ENCODE measurements around the gene CASP7. TPM values are rescaled to one million over a fixed set of nuclear protein-coding genes. Genes with fewer than 3 reads are reported as not detected.

CASP7 gene
- total RNA-seq, 4 donors from 2014 or later = 13.7 to 29.2 (median 20.1) TPM

DNA sequence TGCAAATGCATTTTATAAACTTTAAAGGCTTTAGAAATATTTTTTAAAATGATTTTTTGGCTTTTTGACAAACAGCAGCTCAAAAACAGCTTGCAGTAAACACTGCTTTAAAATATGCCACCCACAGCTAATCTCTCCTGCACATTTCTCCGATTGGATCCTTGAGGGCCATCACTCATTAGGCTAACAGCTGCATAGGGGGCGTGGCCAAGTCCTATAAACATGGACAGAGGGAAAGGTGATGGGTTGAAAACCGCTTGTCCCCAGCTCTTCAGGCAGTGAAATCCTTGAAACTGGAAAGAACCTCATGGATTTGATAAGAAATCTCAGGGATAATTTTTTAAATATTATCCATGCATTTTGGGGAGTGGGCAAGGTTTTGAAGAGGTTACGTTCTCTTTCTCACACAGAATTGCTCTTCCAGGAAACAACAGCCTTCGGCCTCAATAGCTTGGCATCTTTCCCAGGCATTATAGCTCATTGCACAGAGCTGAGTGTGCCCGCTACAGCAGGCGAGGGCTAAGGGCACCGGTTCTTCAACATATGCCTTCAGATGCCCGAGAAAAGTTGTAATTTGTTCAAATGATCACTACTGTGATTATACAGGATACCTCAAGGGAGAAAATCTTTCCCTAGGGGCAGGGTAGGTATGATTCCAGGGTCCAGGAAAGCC is 73.4 kb downstream of the CASP7 start:
- no peaks in the 10 kb centered on the region for H3K27me3 ChIP-seq
- no peak for ATAC-seq
- WGBS, 2 donors (ENCODE audit: low coverage in 1 of 2) = 50% methylated on average over 7 to 8 of the region's 9 CpGs
- no peaks in the 10 kb centered on the region for H3K36me3 ChIP-seq
- no peak overlapping the region for H3K4me3 ChIP-seq
- H3K4me1 ChIP-seq = no peaks in the 10 kb centered on the region
- no peak for TF ChIP-seq POLR2AphosphoS5 (IDR thresholded peaks at IDR 0.05)
- TF ChIP-seq EP300 (IDR thresholded peaks at IDR 0.05) = no peak
- TF ChIP-seq, protein P1, sequence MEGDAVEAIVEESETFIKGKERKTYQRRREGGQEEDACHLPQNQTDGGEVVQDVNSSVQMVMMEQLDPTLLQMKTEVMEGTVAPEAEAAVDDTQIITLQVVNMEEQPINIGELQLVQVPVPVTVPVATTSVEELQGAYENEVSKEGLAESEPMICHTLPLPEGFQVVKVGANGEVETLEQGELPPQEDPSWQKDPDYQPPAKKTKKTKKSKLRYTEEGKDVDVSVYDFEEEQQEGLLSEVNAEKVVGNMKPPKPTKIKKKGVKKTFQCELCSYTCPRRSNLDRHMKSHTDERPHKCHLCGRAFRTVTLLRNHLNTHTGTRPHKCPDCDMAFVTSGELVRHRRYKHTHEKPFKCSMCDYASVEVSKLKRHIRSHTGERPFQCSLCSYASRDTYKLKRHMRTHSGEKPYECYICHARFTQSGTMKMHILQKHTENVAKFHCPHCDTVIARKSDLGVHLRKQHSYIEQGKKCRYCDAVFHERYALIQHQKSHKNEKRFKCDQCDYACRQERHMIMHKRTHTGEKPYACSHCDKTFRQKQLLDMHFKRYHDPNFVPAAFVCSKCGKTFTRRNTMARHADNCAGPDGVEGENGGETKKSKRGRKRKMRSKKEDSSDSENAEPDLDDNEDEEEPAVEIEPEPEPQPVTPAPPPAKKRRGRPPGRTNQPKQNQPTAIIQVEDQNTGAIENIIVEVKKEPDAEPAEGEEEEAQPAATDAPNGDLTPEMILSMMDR (IDR thresholded peaks at IDR 0.05) = no peak
- no peak for TF ChIP-seq POLR2A (IDR thresholded peaks at IDR 0.05)
- H3K27ac ChIP-seq = no peak overlapping the region
- H3K9me3 ChIP-seq = no peaks in the 10 kb centered on the region

DNA sequence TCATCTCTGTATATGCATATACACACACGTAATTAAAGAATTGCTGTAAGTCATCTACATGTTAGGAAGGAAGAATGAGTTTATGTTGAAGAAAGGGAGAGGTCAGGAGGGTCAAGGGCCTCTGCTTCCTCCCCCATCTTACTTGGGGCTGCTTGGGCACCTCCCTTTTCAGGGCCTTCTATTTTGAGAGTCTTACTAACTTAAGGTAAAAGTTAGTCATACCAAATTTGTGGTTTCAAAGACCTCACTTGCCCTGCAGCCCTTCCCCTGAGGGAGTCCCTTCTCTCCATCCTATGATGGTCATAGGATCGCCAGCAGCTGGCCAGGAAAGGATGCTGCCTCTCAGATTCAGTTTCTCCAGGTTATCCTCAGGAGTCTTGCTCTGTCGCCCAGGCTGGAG is 74.4 kb downstream of the CASP7 start:
- no peaks in the 10 kb centered on the region for H3K9me3 ChIP-seq
- TF ChIP-seq, protein P1 (IDR thresholded peaks at IDR 0.05) = no peak
- TF ChIP-seq EP300 (IDR thresholded peaks at IDR 0.05) (no peak), POLR2A (IDR thresholded peaks at IDR 0.05) (no peak), POLR2AphosphoS5 (IDR thresholded peaks at IDR 0.05) (no peak)
- H3K4me3 ChIP-seq = no peak overlapping the region
- H3K4me1 ChIP-seq = no peaks in the 10 kb centered on the region
- H3K27ac ChIP-seq = no peak overlapping the region
- 85 to 90% methylated on average over 2 of the region's 3 CpGs for WGBS, 2 donors (ENCODE audit: low coverage in 1 of 2)
- H3K27me3 ChIP-seq = no peaks in the 10 kb centered on the region
- ATAC-seq = no peak
- H3K36me3 ChIP-seq = no peaks in the 10 kb centered on the region

DNA sequence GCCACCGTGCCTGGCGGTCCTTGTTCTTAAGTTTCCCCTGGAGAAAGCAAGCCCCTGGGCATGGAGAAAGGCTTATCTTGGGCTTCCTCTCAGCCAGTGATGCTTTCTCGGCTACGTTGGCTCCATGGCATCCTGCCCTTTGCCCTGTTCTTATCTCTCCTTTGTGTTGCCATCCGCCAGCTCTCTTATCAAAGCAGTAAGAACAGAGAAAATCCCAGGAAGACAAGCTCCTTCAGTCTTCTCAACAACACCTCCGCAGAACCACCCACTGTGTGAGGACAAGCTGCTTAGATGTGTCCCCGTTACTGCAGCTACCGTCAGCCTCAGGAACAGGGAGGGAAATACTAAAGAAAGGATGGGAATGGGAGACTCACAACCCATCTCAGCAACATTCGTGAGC is 75.1 kb downstream of the CASP7 start:
- Histone ChIP-seq H3K4me3 (no peak overlapping the region), H3K27me3 (no peaks in the 10 kb centered on the region), H3K4me1 (no peaks in the 10 kb centered on the region), H3K36me3 (no peaks in the 10 kb centered on the region), H3K9me3 (no peaks in the 10 kb centered on the region), H3K27ac (no peak overlapping the region)
- ATAC-seq = no peak
- TF ChIP-seq, protein P1 (IDR thresholded peaks at IDR 0.05) = no peak
- TF ChIP-seq POLR2AphosphoS5 (IDR thresholded peaks at IDR 0.05) (no peak), POLR2A (IDR thresholded peaks at IDR 0.05) (no peak), EP300 (IDR thresholded peaks at IDR 0.05) (no peak)
- 78 to 100% methylated on average over 3 to 5 of the region's 9 CpGs for WGBS, 2 donors (ENCODE audit: low coverage in 1 of 2)

DNA sequence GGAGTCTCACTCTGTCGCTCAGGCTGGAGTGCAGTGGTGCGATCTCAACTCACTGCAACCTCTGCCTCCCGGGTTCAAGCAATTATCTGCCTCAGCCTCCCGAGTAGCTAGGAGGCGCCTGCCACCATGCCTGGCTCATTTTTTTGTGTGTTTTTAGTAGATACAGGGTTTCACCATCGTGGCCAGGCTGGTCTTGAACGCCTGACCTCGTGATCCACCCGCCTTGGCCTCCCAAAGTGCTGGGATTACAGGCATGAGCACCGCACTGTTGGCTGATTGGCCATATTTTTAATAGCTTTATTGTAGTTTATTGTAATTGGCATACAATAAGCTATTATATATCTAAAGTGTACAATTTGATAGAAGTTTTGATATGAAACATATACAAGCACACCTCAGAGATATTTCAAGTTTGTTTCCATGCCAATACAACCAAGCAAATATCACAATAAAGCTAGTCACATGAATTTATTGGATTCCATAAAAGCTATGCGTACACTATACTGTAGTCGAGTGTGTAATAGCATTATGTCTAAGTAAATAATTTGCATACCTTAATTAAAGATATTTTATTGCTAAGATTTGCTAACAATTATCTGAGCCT is 77.3 kb downstream of the CASP7 start:
- ATAC-seq = no peak
- H3K27me3 ChIP-seq = no peaks in the 10 kb centered on the region
- H3K4me3 ChIP-seq = no peak overlapping the region
- no peak overlapping the region for H3K27ac ChIP-seq
- no peaks in the 10 kb centered on the region for H3K36me3 ChIP-seq
- TF ChIP-seq POLR2AphosphoS5 (IDR thresholded peaks at IDR 0.05) = no peak
- TF ChIP-seq POLR2A (IDR thresholded peaks at IDR 0.05) = no peak
- no peak for TF ChIP-seq EP300 (IDR thresholded peaks at IDR 0.05)
- TF ChIP-seq, protein P1 (IDR thresholded peaks at IDR 0.05) = no peak
- WGBS, 2 donors (ENCODE audit: low coverage in 1 of 2) = 95% methylated on average over 7 of the region's 12 CpGs
- H3K9me3 ChIP-seq = no peaks in the 10 kb centered on the region
- no peaks in the 10 kb centered on the region for H3K4me1 ChIP-seq

DNA sequence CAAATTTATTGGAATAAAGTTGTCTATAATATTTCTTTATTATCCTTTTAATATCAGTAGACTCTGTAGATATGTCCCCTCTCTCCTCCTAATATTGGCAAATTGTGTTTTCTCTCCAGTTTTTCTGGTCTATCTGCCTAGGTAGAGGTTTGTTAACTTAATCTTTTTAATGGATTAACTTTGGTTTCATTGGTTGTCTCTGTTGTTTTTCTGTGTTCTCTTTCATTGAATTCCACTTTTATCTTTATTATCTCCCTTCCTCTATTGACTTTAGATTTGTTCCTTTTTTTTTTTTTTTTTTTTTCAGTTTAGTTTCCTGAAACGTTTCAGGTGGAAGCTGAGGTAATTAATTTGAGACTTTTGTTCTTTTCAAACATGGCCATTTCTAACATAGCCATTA is 82.4 kb downstream of the CASP7 start:
- H3K27ac ChIP-seq = no peak overlapping the region
- peaks cover 0 to 5% (median 0%) of the 10 kb centered on the region in 3 donors for H3K4me1 ChIP-seq
- no peaks in the 10 kb centered on the region for H3K36me3 ChIP-seq
- no peak for TF ChIP-seq EP300 (IDR thresholded peaks at IDR 0.05)
- TF ChIP-seq POLR2A (IDR thresholded peaks at IDR 0.05) = no peak
- TF ChIP-seq, protein P1 (IDR thresholded peaks at IDR 0.05) = no peak
- TF ChIP-seq POLR2AphosphoS5 (IDR thresholded peaks at IDR 0.05) = no peak
- H3K4me3 ChIP-seq = no peak overlapping the region
- H3K9me3 ChIP-seq = no peaks in the 10 kb centered on the region
- WGBS, 2 donors (ENCODE audit: low coverage in 1 of 2) = 43 to 75% methylated on average over 1 of the region's 1 CpG
- no peaks in the 10 kb centered on the region for H3K27me3 ChIP-seq
- ATAC-seq = no peak

All from gastroesophageal sphincter (tissue), 4 donors.